Peyer's patch (tissue), 4 donors: ENCODE results near the gene CACNA2D3.
A peak's percentile ranks its signal among the peaks of the same experiment; 100 is the strongest.

Source experiments
- CTCF ChIP-seq, 6 experiments: fragments of 450-650 bp in 4 of 6; fragments of 200-600 bp in 2 of 6; sonication (generic) in 1 of 6; IDR thresholded peaks; one replicate each; pipeline ENCODE4 v1.5.1; 2017 to 2019; ENCODE audit warnings: antibody characterized with exemption in 6 of 6, mild to moderate bottlenecking in 3 of 6, moderate library complexity in 1 of 6
- POLR2A ChIP-seq, 2 donors: fragments of 450-650 bp; IDR thresholded peaks; one replicate each; pipeline ENCODE4 v1.5.1; 2017; ENCODE audit warnings: antibody characterized with exemption in 2 of 2, mild to moderate bottlenecking in 2 of 2, moderate library complexity in 2 of 2

DNA sequence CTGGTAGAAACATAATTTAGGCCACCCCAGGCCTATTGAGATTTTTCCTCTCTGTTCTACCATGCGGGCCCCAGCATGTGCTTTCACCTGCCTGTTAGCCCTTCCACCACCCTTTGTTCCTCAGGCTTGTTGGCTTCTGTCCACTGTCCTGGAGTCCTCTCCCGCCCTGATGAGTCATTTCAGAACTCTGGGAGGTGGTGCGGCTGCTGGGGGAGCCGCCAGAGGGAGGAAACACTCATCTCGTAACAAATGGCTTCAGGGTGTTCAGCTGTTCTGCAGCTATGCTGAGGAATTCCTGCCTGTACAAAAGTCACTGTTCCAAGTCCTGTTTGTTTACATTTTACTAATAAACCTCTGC is 769.2 kb downstream of the CACNA2D3 start:
- TF ChIP-seq CTCF (IDR thresholded peaks at IDR 0.05): peak in 3 of 6 experiments; percentile 54 to 57 (median 54)
- no peak for TF ChIP-seq POLR2A (IDR thresholded peaks at IDR 0.05)
